NT2/D1 (cell line): ENCODE results near the gene ZNF467.

Experiments
- DNase-seq: peaks from one replicate; pipeline ENCODE4 v3.0.0-alpha.2; 2011; ENCODE audit warnings: low read depth, low spot score
- H3K27me3 ChIP-seq: 2 replicates; pipeline ENCODE4 v1.6.0; 2011; ENCODE audit warnings: mild to moderate bottlenecking; ENCODE audit not compliant: insufficient read length, insufficient read depth
- H3K36me3 ChIP-seq: 2 replicates; pipeline ENCODE4 v1.6.1; 2011; ENCODE audit warnings: mild to moderate bottlenecking, low read length, mixed read lengths; ENCODE audit not compliant: insufficient read depth, insufficient read length
- H3K4me1 ChIP-seq: 2 replicates; pipeline ENCODE4 v1.5.1; 2011; ENCODE audit not compliant: insufficient read depth, insufficient read length
- H3K4me3 ChIP-seq: 2 replicates; pipeline ENCODE4 v1.5.1; 2011; ENCODE audit warnings: low read depth; ENCODE audit not compliant: insufficient read length
- H3K9ac ChIP-seq: 2 replicates; pipeline ENCODE4 v1.6.0; 2011; ENCODE audit warnings: low read depth; ENCODE audit not compliant: insufficient read length
- H3K9me3 ChIP-seq: 2 replicates; pipeline ENCODE4 v1.5.1; 2011; ENCODE audit warnings: mild to moderate bottlenecking, low read length; ENCODE audit not compliant: insufficient read depth
- SUZ12 ChIP-seq: IDR thresholded peaks from 2 replicates; pipeline ENCODE4 v1.6.1; 2011; ENCODE audit not compliant: insufficient read length, insufficient read depth; ENCODE audit errors: extremely low read depth
- YY1 ChIP-seq: IDR thresholded peaks from 2 replicates; pipeline ENCODE4 v1.6.1; 2011; ENCODE audit not compliant: insufficient read length, insufficient read depth
- ZNF274 ChIP-seq: IDR thresholded peaks from 2 replicates; pipeline ENCODE4 v1.6.1; 2011; ENCODE audit warnings: mild to moderate bottlenecking, low read depth, low read length

ZNF467 gene

DNA sequence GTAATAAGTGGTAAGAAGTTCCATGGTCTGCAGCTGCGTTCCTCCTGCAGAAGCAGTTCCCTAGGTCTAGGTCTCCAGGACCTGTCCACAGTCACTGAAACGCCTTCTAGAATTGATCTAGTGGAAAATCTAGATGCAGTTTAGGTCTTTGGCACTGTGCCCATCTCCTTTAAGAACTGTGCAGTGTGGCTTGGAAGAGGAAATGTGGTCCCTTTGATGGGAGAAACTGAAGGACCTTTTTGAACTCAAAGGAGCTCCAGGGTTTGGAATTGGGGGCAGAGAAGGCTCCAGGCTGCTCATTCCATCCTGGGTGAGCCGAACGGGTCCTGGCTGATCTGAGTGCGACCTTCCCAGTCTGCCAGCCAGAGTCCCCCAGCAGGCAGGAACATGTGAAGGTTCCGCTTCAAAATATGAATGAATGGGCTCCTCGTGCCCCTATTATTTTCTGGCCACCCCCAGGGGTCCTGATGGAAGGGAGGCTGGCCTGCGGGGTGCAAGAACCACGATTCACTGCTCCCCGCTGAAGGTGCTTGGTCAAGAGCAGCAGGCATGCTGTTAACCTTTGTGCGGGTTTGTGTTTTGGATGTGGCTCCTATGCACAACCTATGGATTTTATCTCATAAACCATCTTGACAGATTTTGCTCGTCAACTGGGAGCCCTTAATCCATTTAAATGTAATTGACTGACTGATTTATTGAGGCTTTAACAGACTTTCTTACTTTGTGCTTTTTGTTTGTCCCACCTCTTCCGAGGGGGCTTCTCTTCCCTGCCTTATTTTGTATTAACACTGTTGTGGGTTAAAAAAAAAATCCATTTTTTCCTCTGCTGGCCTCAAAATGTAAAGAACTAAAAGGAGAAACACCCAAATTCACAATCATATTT lies 36.7 kb downstream of the ZNF467 start:
- no peak for DNase-seq
- Histone ChIP-seq H3K9ac (no peak overlapping the region), H3K27me3 (no peaks in the 10 kb centered on the region), H3K9me3 (no peaks in the 10 kb centered on the region), H3K4me1 (peaks cover 5% of the 10 kb centered on the region), H3K36me3 (peaks cover 29% of the 10 kb centered on the region), H3K4me3 (no peak overlapping the region)
- TF ChIP-seq ZNF274: no peak
- no peak for TF ChIP-seq SUZ12
- TF ChIP-seq YY1: no peak

DNA sequence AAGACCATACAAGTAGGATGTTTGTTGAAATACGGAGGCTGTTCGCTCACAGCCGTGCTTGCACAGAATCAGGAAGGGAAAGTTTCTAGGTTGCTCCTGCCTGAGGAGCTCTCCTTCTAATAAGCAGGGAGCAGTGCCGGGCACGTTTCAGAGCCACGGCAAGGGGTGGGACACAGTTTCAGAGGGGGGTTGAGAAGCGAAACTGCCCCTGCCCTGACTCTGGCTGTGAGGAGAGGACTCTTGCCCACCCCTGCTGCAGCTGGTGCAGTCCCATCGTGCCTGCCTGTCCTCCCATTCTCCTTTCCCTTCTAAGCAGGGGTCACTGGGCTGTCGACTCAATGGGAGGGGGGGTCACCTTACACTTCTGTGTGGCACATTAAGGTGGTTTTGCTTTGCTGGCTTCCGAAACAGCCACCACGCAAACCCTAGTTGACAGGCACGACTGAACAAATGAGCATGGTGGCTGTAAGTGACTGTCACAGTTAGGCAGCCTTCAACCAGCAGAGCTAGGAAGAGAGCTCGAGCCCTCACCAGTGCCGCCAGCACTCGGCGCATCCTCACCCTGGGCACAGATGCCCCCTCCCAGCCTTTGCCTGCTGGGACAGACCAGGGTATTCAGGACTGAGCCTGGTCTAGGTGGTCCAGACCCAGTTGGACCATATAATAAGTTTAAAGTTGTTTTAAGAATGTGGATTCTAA lies 37.5 kb downstream of the ZNF467 start:
- H3K27me3 ChIP-seq: no peaks in the 10 kb centered on the region
- peaks cover 5% of the 10 kb centered on the region for H3K4me1 ChIP-seq
- no peaks in the 10 kb centered on the region for H3K9me3 ChIP-seq
- no peak overlapping the region for H3K4me3 ChIP-seq
- peaks cover 36% of the 10 kb centered on the region for H3K36me3 ChIP-seq
- DNase-seq: no peak
- TF ChIP-seq YY1 (no peak), ZNF274 (no peak), SUZ12 (no peak)
- no peak overlapping the region for H3K9ac ChIP-seq

DNA sequence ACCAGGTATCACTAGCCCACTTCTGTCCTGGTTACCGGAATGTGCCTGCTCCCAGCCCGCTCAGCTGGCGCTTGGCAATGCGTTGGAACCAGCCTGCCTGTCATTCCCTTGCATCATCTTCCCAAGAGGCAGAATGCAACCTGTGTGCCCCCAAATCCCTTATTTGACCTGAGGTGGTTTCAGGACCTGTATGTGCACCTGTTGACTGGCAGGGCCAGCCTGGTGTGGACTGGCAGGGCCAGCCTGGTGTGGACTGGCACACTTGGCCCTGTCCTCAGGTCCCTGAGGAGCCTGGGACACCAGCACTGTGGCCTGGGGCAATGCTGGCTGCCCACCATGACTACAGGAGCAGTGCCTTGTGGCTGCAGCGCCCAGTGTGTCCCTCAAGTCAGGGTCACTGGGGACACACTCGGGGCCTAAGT lies 38.2 kb downstream of the ZNF467 start:
- TF ChIP-seq SUZ12 (no peak), ZNF274 (no peak), YY1 (no peak)
- H3K9me3 ChIP-seq: no peaks in the 10 kb centered on the region
- H3K4me1 ChIP-seq: peaks cover 5% of the 10 kb centered on the region
- no peak overlapping the region for H3K4me3 ChIP-seq
- DNase-seq: no peak
- no peaks in the 10 kb centered on the region for H3K27me3 ChIP-seq
- H3K36me3 ChIP-seq: peaks cover 44% of the 10 kb centered on the region
- no peak overlapping the region for H3K9ac ChIP-seq

DNA sequence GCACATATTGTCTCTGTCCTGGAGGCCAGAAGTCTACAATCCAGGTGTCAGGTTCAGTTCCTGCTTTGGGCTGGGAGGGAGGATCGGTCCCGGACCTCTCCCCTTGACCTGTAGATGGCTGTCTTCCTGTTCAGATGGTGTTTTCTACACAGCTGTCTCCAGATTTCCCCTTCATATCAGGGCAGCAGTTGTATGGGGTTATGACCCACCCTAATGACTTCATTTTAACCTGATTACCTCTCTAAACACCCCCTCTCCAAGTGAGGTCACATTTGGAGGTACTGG lies 38.7 kb downstream of the ZNF467 start:
- H3K9me3 ChIP-seq: no peaks in the 10 kb centered on the region
- H3K4me3 ChIP-seq: no peak overlapping the region
- peaks cover 48% of the 10 kb centered on the region for H3K36me3 ChIP-seq
- H3K27me3 ChIP-seq: no peaks in the 10 kb centered on the region
- H3K4me1 ChIP-seq: peaks cover 5% of the 10 kb centered on the region
- TF ChIP-seq ZNF274 (no peak), YY1 (no peak), SUZ12 (no peak)
- no peak overlapping the region for H3K9ac ChIP-seq
- no peak for DNase-seq

DNA sequence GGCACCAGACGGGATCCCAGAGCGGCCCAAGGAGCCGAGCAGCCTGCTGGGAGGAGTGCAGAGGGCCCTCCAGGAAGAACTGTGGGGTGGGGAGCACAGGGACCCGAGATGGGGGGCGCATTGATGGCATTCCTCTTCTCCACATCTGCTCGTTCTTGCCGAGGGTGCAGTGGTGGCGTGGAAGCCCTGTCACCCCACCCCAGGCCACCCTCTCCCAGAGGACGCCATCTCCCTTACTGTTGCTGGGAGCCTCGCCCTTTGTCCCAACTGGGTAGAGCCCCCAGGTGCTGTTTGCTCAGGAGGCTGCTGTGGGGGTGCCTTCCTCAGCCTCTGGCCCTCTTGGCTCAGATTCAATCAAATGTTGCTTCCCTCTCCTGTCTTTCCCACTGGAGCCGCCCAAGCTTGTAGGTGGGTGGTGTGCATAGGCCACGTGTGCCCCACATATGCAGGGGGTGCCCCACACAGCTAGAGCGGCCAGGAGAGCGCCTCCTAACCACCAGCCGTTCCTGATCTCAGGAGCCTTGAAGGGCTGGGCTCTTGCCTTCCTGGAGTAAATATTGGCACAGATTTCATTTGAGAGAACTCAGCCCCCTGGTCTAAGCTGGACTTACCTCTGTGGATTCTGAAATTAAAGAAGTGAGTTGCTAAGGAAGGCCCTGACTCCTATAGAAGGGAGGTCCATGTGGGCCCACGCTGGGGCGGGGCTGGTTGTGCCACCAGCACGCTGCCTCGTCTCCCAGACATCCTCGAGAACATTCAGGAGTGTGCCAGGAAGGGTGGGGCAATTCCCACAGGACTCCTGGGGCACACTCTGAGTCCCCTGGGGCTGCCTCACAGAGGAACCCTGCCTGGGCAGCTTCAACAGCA lies 39.2 kb downstream of the ZNF467 start:
- Histone ChIP-seq H3K4me3 (no peak overlapping the region), H3K9ac (no peak overlapping the region)

DNA sequence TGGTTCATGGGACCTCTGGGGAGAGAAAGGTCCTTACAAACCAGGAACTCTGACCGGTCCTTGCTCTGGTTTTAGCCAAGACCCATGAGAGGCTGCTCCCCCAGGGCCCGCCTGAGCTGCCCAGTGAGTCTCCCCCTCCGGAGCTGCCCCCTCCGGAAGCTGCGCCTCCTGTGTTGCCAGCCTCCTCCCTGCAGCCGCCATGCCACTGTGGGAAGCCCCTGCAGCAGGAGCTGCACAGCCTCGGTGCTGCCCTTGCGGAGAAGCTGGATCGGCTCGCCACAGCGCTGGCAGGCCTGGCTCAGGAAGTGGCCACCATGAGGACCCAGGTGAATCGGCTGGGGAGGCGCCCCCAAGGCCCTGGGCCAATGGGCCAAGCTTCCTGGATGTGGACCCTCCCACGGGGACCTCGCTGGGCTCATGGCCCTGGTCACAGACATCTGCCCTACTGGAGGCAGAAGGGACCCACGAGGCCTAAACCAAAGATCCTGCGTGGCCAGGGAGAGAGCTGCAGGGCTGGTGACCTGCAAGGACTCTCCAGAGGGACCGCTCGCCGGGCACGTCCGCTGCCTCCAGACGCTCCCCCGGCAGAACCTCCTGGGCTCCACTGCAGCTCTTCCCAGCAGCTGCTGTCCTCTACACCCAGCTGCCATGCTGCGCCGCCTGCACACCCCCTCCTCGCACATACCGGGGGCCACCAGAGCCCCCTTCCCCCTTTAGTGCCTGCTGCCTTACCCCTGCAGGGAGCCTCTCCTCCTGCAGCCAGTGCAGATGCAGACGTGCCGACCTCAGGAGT lies 40.1 kb downstream of the ZNF467 start:
- no peaks in the 10 kb centered on the region for H3K9me3 ChIP-seq
- H3K27me3 ChIP-seq: no peaks in the 10 kb centered on the region
- no peak overlapping the region for H3K9ac ChIP-seq
- H3K36me3 ChIP-seq: peaks cover 62% of the 10 kb centered on the region
- no peak overlapping the region for H3K4me3 ChIP-seq
- H3K4me1 ChIP-seq: peaks cover 5% of the 10 kb centered on the region
- DNase-seq: no peak
- no peak for TF ChIP-seq YY1
- no peak for TF ChIP-seq ZNF274
- no peak for TF ChIP-seq SUZ12

More for the DNA sequence above, 39.2 kb downstream of the ZNF467 start:
- Histone ChIP-seq H3K27me3 (no peaks in the 10 kb centered on the region), H3K4me1 (peaks cover 5% of the 10 kb centered on the region), H3K9me3 (no peaks in the 10 kb centered on the region), H3K36me3 (peaks cover 54% of the 10 kb centered on the region)
- no peak for DNase-seq
- TF ChIP-seq ZNF274 (no peak), SUZ12 (no peak), YY1 (no peak)
